Mesothelial cell of epicardium (in vitro differentiated cells): ENCODE measurements around the gene CCL14. TPM values are rescaled to one million over a fixed set of nuclear protein-coding genes. Genes with fewer than 3 reads are reported as not detected.
A peak's percentile ranks its signal among the peaks of the same experiment; 100 is the strongest.
"Not testable (repeated sequence)": the region's sequence is repeated elsewhere in the genome, so short reads cannot be mapped to it uniquely, and the experiment has no call there.

Experiments used
- DNase-seq, 2 experiments: peaks; one replicate each; pipeline ENCODE4 v3.0.0; 2021; ENCODE audit warnings: low spot score in 2 of 2; ENCODE audit not compliant: unreplicated experiment in 2 of 2
- H3K27ac Mint-ChIP-seq: 2 replicates; pipeline ENCODE4 v1.8.0; 2021; ENCODE audit warnings: mixed read lengths
- H3K27me3 Mint-ChIP-seq: 2 replicates; pipeline ENCODE4 v1.8.0; 2021; ENCODE audit warnings: low read depth, mixed read lengths
- H3K36me3 Mint-ChIP-seq: 2 replicates; pipeline ENCODE4 v1.8.0; 2021; ENCODE audit warnings: mixed read lengths
- H3K4me1 Mint-ChIP-seq: 2 replicates; pipeline ENCODE4 v1.8.0; 2021; ENCODE audit warnings: mixed read lengths
- H3K4me3 Mint-ChIP-seq: 2 replicates; pipeline ENCODE4 v1.8.0; 2021; ENCODE audit warnings: mild to moderate bottlenecking, moderate library complexity, mixed read lengths
- H3K9me3 Mint-ChIP-seq: 2 replicates; pipeline ENCODE4 v1.8.0; 2021; ENCODE audit warnings: mixed read lengths
- total RNA-seq: library from RNA; stranded (reverse); gene quantifications from 3 replicates; pipeline ENCODE4 v1.2.1, GENCODE V29; 2021
- TF ChIP-seq, protein P1 (sequence below): fragments of 200-600 bp; sonication (generic); IDR thresholded peaks from one replicate; pipeline ENCODE4 v1.5.0; 2021; ENCODE audit warnings: antibody characterized with exemption; ENCODE audit not compliant: unreplicated experiment

The CCL14 gene
- total RNA-seq, 1 donor from 2014 or later: not detected

DNA sequence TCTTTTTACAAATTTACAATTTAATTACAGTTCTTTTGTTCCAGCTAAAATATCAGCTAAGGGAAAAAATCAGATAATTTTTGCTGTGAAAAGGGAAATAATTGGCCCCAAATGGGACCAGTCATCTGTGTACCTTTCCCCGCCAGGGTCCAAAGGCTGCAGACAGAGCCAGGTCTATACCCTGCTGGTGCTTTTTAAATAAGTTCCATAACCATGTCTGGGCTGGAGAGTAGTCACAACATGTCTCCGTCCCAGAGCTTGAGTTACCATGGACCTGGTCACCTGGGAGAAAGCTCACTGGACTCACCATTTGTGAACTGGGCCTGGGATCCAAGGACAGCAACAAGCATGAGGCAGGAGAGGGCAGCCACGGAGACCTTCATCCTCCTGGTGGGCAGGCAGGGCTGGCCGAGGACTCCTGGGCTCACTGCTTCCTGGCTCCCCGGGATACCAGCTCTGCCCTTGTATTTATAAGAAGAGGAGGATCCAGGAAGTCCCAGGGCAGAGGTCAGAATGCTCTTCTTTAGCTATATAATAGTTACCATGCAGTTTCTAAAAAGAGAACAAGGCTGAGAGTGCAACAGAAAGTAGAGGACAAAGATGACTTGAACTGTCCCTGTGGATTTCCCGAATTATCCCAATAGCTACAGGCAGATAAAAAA is 14.7 kb upstream of the CCL14 start, which contains the start of gene CCL15:
TSS of gene CCL15 (minus strand) at position 444 of the 662 bp plus-strand sequence. CDS start at position 383, 61 bp downstream.
- no peak within 1 kb of the TSS for H3K4me3 Mint-ChIP-seq

DNA sequence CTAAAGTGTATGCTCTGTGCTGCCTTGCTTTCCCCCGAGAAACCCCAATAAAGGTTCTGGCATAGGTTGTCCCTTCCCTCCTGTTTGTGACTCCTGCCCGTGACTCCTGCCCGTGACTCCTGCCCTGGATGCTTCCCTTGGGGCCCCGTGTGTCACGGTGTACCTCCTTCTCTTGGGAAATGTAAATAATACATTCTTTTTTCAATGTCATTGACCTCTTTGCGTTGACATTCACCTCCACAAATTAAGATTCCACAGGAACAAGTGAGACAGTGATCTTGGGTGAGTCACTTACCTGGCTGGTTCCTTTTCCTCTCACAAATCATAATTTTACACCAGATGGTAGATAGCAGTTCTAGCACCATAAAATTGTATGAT is 14.2 kb upstream of the CCL14 start:
- peaks cover 30% of the 10 kb centered on the region for H3K27me3 Mint-ChIP-seq
- H3K4me3 Mint-ChIP-seq: no peak overlapping the region
- TF ChIP-seq, protein P1, sequence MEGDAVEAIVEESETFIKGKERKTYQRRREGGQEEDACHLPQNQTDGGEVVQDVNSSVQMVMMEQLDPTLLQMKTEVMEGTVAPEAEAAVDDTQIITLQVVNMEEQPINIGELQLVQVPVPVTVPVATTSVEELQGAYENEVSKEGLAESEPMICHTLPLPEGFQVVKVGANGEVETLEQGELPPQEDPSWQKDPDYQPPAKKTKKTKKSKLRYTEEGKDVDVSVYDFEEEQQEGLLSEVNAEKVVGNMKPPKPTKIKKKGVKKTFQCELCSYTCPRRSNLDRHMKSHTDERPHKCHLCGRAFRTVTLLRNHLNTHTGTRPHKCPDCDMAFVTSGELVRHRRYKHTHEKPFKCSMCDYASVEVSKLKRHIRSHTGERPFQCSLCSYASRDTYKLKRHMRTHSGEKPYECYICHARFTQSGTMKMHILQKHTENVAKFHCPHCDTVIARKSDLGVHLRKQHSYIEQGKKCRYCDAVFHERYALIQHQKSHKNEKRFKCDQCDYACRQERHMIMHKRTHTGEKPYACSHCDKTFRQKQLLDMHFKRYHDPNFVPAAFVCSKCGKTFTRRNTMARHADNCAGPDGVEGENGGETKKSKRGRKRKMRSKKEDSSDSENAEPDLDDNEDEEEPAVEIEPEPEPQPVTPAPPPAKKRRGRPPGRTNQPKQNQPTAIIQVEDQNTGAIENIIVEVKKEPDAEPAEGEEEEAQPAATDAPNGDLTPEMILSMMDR: no peak
- no peaks in the 10 kb centered on the region for H3K36me3 Mint-ChIP-seq
- H3K4me1 Mint-ChIP-seq: no peaks in the 10 kb centered on the region
- no peak overlapping the region for H3K27ac Mint-ChIP-seq
- no peaks in the 10 kb centered on the region for H3K9me3 Mint-ChIP-seq
- DNase-seq: no peak

More for the DNA sequence above, 14.7 kb upstream of the CCL14 start, which contains the start of gene CCL15:
- H3K36me3 Mint-ChIP-seq: no peaks in the 10 kb centered on the region
- DNase-seq: peak in 1 of 2 experiments; percentile 2
- TF ChIP-seq, protein P1: no peak
- H3K4me1 Mint-ChIP-seq: no peaks in the 10 kb centered on the region
- H3K27me3 Mint-ChIP-seq: peaks cover 28% of the 10 kb centered on the region
- H3K27ac Mint-ChIP-seq: no peak within 1 kb of the TSS
- H3K9me3 Mint-ChIP-seq: no peaks in the 10 kb centered on the region

DNA sequence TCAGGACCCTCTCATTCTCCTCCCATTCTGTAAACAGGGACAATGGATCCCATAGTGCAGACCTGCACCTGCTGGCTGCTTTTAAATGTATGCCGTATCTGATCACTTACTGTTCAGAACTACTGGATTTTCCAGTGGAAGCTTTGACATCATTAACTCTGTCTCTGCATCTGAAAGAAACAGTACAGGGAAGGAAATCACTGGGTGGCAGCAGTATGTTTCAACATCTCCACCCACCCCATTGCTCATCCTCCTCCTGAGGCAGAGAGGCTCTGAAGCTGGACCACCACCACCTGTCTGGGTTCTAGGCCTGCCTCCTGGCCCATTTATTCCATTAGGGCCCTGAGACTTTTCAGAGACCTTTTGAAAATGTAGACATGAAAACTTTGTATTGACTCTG is 12.2 kb upstream of the CCL14 start:
- no peak overlapping the region for H3K27ac Mint-ChIP-seq
- H3K36me3 Mint-ChIP-seq: no peaks in the 10 kb centered on the region
- DNase-seq: no peak
- H3K9me3 Mint-ChIP-seq: peaks cover 8% of the 10 kb centered on the region
- no peak overlapping the region for H3K4me3 Mint-ChIP-seq
- H3K27me3 Mint-ChIP-seq: peaks cover 46% of the 10 kb centered on the region
- no peaks in the 10 kb centered on the region for H3K4me1 Mint-ChIP-seq
- TF ChIP-seq, protein P1: no peak

DNA sequence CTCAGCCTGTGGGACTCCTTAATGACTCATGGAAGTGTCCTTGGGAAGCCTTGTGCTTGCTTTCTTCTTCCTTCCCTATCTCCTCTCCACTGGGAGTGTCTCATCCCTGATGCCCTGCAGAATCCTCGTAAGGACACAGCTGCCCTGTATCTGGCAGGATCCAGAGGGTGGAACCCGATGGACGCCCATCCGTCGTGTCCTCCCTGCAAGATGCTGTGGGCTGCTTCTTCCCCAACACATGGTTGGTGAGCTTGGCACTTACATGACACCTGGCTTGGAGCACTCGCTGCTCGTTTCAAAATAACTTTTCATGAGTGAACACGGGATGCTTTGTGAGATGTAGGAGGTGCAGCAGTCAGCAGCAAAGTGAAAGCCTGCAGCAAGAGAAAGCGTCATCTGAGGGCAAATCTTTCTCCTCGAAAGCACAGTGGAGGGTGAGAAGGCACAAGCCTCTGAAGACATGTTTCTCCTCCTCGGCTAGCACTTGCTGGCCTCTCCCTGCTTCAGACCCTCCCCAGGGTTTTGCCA is 11.6 kb upstream of the CCL14 start:
- TF ChIP-seq, protein P1: no peak
- H3K36me3 Mint-ChIP-seq: no peaks in the 10 kb centered on the region
- peaks cover 8% of the 10 kb centered on the region for H3K9me3 Mint-ChIP-seq
- H3K4me3 Mint-ChIP-seq: no peak overlapping the region
- peaks cover 48% of the 10 kb centered on the region for H3K27me3 Mint-ChIP-seq
- no peak overlapping the region for H3K27ac Mint-ChIP-seq
- DNase-seq: no peak
- H3K4me1 Mint-ChIP-seq: no peaks in the 10 kb centered on the region

DNA sequence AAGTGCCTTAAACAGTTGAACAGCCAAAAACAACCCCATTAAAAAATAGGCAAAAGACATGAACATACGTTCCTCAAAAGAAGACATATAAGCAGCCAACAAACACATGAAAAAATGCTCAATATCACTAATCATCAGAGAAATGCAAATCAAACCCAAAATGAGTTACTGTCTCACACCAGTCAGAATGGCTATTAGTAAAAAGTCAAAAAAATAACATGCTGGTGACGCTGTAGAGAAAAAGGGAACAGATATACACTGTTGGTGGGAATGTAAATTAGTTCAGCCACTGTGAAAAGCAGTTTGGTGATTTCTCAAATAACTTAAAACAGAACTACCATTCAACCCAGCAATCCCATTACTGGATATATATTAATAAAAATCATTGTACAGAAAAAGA is 8.8 kb upstream of the CCL14 start:
- H3K27ac Mint-ChIP-seq, H3K9me3 Mint-ChIP-seq, DNase-seq, H3K36me3 Mint-ChIP-seq, H3K4me3 Mint-ChIP-seq, H3K4me1 Mint-ChIP-seq: not testable (repeated sequence)
- H3K27me3 Mint-ChIP-seq: peaks cover 50% of the 10 kb centered on the region

DNA sequence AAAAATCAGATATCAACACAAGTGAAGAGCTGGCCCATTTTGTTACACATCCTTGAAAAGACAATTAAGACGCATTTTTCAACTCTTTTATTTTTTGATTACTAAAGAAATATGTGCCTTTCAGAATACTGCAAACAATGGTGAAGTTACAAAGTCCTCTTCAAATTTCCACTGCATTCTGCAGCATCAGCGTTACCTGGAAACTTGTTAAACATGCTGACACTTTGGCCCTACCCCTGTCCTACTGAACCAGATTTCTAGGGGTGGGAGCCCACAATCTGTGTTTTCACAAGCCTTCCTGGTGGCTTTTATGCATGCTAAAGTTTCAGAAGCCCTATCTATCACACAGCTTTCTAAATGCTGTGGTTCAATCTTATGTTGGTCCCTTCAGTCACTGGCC is 4.5 kb upstream of the CCL14 start:
- Mint-ChIP-seq H3K4me3 (no peak overlapping the region), H3K27ac (no peak overlapping the region), H3K27me3 (peaks cover 46% of the 10 kb centered on the region), H3K9me3 (peaks cover 18% of the 10 kb centered on the region), H3K36me3 (no peaks in the 10 kb centered on the region), H3K4me1 (no peaks in the 10 kb centered on the region)
- TF ChIP-seq, protein P1: no peak
- DNase-seq: no peak
